Muscle layer of duodenum (tissue), 2 donors: Measurements from ENCODE around the gene PDGFRA.

Experiments
- H3K27ac ChIP-seq: one replicate; pipeline ENCODE4 v1.7.0; 2013; ENCODE audit warnings: mild to moderate bottlenecking, low read length
- H3K27me3 ChIP-seq: one replicate; pipeline ENCODE4 v1.7.0; 2013; ENCODE audit warnings: low read depth, mild to moderate bottlenecking, control low read depth, low read length
- H3K36me3 ChIP-seq, 2 donors: one replicate each; pipeline ENCODE4 v1.7.0; 2013; ENCODE audit warnings: low read length in 2 of 2, control low read depth in 1 of 2, mild to moderate bottlenecking in 1 of 2; ENCODE audit not compliant: insufficient read depth in 2 of 2, control insufficient read depth in 1 of 2
- H3K4me1 ChIP-seq, 2 donors: one replicate each; pipeline ENCODE4 v1.7.0; 2013; ENCODE audit warnings: low read length in 2 of 2, mild to moderate bottlenecking in 2 of 2, control low read depth in 1 of 2, moderate library complexity in 1 of 2; ENCODE audit not compliant: insufficient read depth in 2 of 2, control insufficient read depth in 1 of 2
- H3K4me3 ChIP-seq, 2 donors: one replicate each; pipeline ENCODE4 v1.7.0; 2013; ENCODE audit warnings: low read length in 2 of 2, low read depth in 1 of 2, mild to moderate bottlenecking in 1 of 2
- H3K9me3 ChIP-seq, 2 donors: one replicate each; pipeline ENCODE4 v1.7.0; 2013; ENCODE audit warnings: low read length in 2 of 2, control low read depth in 1 of 2, mild to moderate bottlenecking in 1 of 2; ENCODE audit not compliant: control insufficient read depth in 1 of 2
- donor health status: healthy.

The PDGFRA gene

GRCh38 chr4:54268151-54268550 is 39.1 kb downstream of the PDGFRA start:
- Histone ChIP-seq H3K9me3 (no peaks in the 10 kb centered on the region), H3K36me3 (no peaks in the 10 kb centered on the region), H3K27ac (no peak overlapping the region)

GRCh38 chr4:54271464-54271863 is 42.4 kb downstream of the PDGFRA start:
- Histone ChIP-seq H3K4me3 (no peak overlapping the region), H3K4me1 (no peaks in the 10 kb centered on the region), H3K27ac (no peak overlapping the region), H3K27me3 (no peaks in the 10 kb centered on the region), H3K36me3 (peaks cover 0 to 4% of the 10 kb centered on the region in 2 donors), H3K9me3 (no peaks in the 10 kb centered on the region)

More at GRCh38 chr4:54268151-54268550, 39.1 kb downstream of the PDGFRA start:
- Histone ChIP-seq H3K4me3 (no peak overlapping the region), H3K27me3 (no peaks in the 10 kb centered on the region), H3K4me1 (no peaks in the 10 kb centered on the region)

GRCh38 chr4:54272051-54272450 is 43.0 kb downstream of the PDGFRA start:
- Histone ChIP-seq H3K36me3 (peaks cover 0 to 4% of the 10 kb centered on the region in 2 donors), H3K27ac (no peak overlapping the region), H3K4me3 (no peak overlapping the region), H3K27me3 (no peaks in the 10 kb centered on the region), H3K4me1 (no peaks in the 10 kb centered on the region), H3K9me3 (no peaks in the 10 kb centered on the region)

- no peaks in the 10 kb centered on the region for H3K4me1 ChIP-seq
- H3K36me3 ChIP-seq = peaks cover 0 to 10% of the 10 kb centered on the region in 2 donors
- no peak overlapping the region for H3K27ac ChIP-seq
- no peak overlapping the region for H3K4me3 ChIP-seq
- H3K27me3 ChIP-seq = no peaks in the 10 kb centered on the region
- H3K9me3 ChIP-seq = no peaks in the 10 kb centered on the region
Observed at GRCh38 chr4:54274264-54274663, 45.2 kb downstream of the PDGFRA start.

GRCh38 chr4:54274795-54275665 is 45.9 kb downstream of the PDGFRA start:
- Histone ChIP-seq H3K27ac (no peak overlapping the region), H3K4me1 (no peaks in the 10 kb centered on the region), H3K36me3 (peaks cover 0 to 10% of the 10 kb centered on the region in 2 donors), H3K9me3 (no peaks in the 10 kb centered on the region), H3K27me3 (no peaks in the 10 kb centered on the region), H3K4me3 (no peak overlapping the region)

GRCh38 chr4:54276641-54277430 is 47.7 kb downstream of the PDGFRA start:
- Histone ChIP-seq H3K27me3 (no peaks in the 10 kb centered on the region), H3K27ac (no peak overlapping the region), H3K4me3 (no peak overlapping the region), H3K4me1 (no peaks in the 10 kb centered on the region), H3K9me3 (no peaks in the 10 kb centered on the region), H3K36me3 (peaks cover 0 to 10% of the 10 kb centered on the region in 2 donors)

GRCh38 chr4:54277691-54278090 is 48.6 kb downstream of the PDGFRA start:
- Histone ChIP-seq H3K27me3 (no peaks in the 10 kb centered on the region), H3K9me3 (peaks cover 0 to under 1% of the 10 kb centered on the region in 2 donors), H3K4me1 (no peaks in the 10 kb centered on the region), H3K36me3 (peaks cover 0 to 10% of the 10 kb centered on the region in 2 donors), H3K27ac (no peak overlapping the region), H3K4me3 (no peak overlapping the region)

- Histone ChIP-seq H3K4me3 (no peak overlapping the region), H3K36me3 (peaks cover 0 to 10% of the 10 kb centered on the region in 2 donors), H3K27ac (no peak overlapping the region), H3K27me3 (no peaks in the 10 kb centered on the region), H3K4me1 (no peaks in the 10 kb centered on the region), H3K9me3 (peaks cover 0 to 6% of the 10 kb centered on the region in 2 donors)
Observed at GRCh38 chr4:54278216-54278615, 49.1 kb downstream of the PDGFRA start.

GRCh38 chr4:54281054-54281766 is 52.1 kb downstream of the PDGFRA start:
- no peak overlapping the region for H3K4me3 ChIP-seq
- H3K27me3 ChIP-seq = no peaks in the 10 kb centered on the region
- H3K36me3 ChIP-seq = peaks cover 0 to 6% of the 10 kb centered on the region in 2 donors
- H3K27ac ChIP-seq = peak overlapping the region; percentile 73
- H3K4me1 ChIP-seq = no peaks in the 10 kb centered on the region
- H3K9me3 ChIP-seq = peaks cover 0 to 14% of the 10 kb centered on the region in 2 donors

GRCh38 chr4:54282837-54283236 is 53.7 kb downstream of the PDGFRA start:
- Histone ChIP-seq H3K27ac (no peak overlapping the region), H3K4me1 (no peaks in the 10 kb centered on the region)

GRCh38 chr4:54289316-54289715 is 60.2 kb downstream of the PDGFRA start:
- Histone ChIP-seq H3K4me1 (no peaks in the 10 kb centered on the region), H3K27ac (no peak overlapping the region), H3K27me3 (no peaks in the 10 kb centered on the region), H3K9me3 (no peaks in the 10 kb centered on the region), H3K4me3 (no peak overlapping the region), H3K36me3 (no peaks in the 10 kb centered on the region)

More at GRCh38 chr4:54282837-54283236, 53.7 kb downstream of the PDGFRA start:
- peak overlapping the region in 1 of 2 donors; percentile 8 for H3K4me3 ChIP-seq
- H3K27me3 ChIP-seq = no peaks in the 10 kb centered on the region
- peaks cover 0 to 14% of the 10 kb centered on the region in 2 donors for H3K9me3 ChIP-seq
- peaks cover 0 to 6% of the 10 kb centered on the region in 2 donors for H3K36me3 ChIP-seq
